ENCODE data around the gene LRIG1.

Gene LRIG1

DNA sequence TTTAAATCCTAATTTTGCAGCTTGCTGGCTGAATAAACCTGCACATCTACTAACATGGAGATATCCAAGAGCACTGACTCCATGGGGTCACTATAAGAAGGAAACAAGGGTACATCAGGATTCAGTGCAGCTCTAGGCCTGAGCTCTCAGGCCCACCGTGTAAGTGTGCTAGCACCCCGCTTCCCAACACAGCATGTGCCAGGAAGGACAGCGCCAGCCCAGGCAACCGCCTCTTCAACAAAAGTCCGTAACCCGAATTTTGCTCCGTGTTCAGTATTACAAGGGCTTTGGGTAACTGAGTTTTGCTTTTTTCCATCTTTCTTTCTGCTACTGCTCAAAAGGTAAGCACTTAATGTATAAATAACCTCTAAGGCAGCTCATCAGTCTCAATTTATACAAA lies 89.8 kb downstream of the LRIG1 start:
- no peak for DNase-seq
- TF ChIP-seq, protein P1, sequence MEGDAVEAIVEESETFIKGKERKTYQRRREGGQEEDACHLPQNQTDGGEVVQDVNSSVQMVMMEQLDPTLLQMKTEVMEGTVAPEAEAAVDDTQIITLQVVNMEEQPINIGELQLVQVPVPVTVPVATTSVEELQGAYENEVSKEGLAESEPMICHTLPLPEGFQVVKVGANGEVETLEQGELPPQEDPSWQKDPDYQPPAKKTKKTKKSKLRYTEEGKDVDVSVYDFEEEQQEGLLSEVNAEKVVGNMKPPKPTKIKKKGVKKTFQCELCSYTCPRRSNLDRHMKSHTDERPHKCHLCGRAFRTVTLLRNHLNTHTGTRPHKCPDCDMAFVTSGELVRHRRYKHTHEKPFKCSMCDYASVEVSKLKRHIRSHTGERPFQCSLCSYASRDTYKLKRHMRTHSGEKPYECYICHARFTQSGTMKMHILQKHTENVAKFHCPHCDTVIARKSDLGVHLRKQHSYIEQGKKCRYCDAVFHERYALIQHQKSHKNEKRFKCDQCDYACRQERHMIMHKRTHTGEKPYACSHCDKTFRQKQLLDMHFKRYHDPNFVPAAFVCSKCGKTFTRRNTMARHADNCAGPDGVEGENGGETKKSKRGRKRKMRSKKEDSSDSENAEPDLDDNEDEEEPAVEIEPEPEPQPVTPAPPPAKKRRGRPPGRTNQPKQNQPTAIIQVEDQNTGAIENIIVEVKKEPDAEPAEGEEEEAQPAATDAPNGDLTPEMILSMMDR (IDR thresholded peaks at IDR 0.05; ENCODE audit: low read depth, low read length, missing control alignments), result no peak
- Histone ChIP-seq H3K27ac (no peak overlapping the region), H3K36me3 (replicated peaks) (peaks cover 11% of the 10 kb centered on the region), H3K27me3 (replicated peaks) (no peaks in the 10 kb centered on the region), H3K4me3 (ENCODE audit: low read depth, low read length) (no peak overlapping the region)
- in situ Hi-C loops (cut with HindIII; ENCODE audit: low pct_ligation_motif_present, low sequenced_read_pairs), result no loop called here

DNA sequence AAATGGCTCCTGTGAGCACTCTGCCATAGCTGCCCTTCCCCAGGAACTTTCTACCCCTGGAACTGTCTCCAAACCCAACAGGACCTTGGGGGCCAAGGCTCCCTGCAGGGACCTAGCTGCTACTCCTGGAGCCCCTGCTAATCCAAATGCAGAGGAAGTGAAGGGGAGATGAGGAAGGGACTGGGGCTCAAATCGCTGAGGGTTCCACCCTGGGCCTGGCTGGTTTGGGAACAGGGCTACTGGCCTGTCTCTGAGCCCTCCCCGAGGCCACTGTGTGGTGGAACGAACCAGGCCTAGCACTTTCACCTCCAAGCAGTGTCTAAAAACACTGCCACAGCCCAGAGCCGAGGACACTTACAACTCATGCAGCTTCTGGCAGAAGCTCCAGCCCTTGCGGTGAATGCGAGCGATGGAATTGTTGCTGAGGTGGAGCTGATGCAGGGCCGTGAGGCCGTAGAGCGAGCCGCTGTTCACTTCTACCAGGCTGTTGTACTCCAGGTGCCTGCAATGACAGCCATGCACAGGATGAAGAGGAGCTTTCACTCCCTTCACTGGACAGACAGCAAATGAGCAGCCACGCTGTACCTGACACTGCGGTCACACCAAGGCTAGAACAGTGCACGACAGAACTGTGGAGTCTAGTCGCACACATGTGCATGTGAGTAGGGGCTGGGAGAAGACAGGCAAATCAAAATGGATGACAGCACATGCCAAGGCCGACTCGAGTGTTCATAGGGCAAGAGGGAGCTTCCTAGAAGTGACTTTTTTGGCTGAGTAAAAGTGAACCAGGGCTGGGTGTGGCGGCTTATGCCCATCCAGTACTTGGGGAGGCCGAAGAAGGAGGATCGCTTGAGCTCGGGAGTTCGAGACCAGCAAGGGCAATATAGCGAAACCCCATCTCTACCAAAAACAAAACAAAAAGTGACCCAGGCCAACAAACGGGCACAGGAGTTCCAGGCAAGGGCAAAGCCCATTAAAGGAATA lies 90.8 kb downstream of the LRIG1 start:
- Histone ChIP-seq H3K4me3 (ENCODE audit: low read depth, low read length) (no peak overlapping the region), H3K36me3 (replicated peaks) (peaks cover 12% of the 10 kb centered on the region), H3K27me3 (replicated peaks) (no peaks in the 10 kb centered on the region), H3K27ac (no peak overlapping the region)
- in situ Hi-C loops (cut with HindIII; ENCODE audit: low pct_ligation_motif_present, low sequenced_read_pairs), result no loop called here
- TF ChIP-seq, protein P1 (IDR thresholded peaks at IDR 0.05; ENCODE audit: low read depth, low read length, missing control alignments), result no peak
- DNase-seq, result no peak

DNA sequence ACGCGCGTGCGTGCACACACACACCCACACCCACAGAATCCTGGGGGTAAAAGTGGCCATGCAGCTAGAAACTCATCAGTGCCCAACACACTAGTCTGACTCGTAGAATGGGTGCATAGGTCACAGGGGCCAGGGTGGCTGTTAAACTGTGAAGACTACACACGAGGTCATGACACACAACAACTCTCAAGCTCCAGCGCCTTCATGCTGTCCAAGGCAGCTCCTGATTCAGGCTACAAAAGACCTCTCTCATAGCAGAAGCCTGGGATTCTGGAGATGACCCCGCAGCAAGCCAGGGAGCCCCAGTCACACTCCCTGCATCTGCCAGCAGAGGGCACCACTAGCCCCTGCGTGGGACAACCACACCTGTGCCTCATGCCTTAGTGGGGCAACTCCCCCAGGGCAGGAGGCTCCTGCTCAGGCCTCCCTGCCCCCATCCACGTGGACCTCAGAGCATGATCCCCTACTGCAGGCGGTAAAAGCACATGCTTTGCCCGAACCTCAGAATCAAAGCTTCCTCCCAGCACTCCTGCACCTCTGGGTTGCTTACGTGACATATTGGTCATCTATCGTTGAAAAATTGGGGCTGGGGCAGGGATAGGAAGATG lies 93.1 kb downstream of the LRIG1 start:
- H3K4me3 ChIP-seq (ENCODE audit: low read depth, low read length), result no peak overlapping the region
- in situ Hi-C loops (cut with HindIII; ENCODE audit: low pct_ligation_motif_present, low sequenced_read_pairs), result no loop called here
- no peaks in the 10 kb centered on the region for H3K27me3 ChIP-seq (replicated peaks)
- no peak overlapping the region for H3K27ac ChIP-seq
- TF ChIP-seq, protein P1 (IDR thresholded peaks at IDR 0.05; ENCODE audit: low read depth, low read length, missing control alignments), result peak; percentile 97
- H3K36me3 ChIP-seq (replicated peaks), result peaks cover 11% of the 10 kb centered on the region
- no peak for DNase-seq

DNA sequence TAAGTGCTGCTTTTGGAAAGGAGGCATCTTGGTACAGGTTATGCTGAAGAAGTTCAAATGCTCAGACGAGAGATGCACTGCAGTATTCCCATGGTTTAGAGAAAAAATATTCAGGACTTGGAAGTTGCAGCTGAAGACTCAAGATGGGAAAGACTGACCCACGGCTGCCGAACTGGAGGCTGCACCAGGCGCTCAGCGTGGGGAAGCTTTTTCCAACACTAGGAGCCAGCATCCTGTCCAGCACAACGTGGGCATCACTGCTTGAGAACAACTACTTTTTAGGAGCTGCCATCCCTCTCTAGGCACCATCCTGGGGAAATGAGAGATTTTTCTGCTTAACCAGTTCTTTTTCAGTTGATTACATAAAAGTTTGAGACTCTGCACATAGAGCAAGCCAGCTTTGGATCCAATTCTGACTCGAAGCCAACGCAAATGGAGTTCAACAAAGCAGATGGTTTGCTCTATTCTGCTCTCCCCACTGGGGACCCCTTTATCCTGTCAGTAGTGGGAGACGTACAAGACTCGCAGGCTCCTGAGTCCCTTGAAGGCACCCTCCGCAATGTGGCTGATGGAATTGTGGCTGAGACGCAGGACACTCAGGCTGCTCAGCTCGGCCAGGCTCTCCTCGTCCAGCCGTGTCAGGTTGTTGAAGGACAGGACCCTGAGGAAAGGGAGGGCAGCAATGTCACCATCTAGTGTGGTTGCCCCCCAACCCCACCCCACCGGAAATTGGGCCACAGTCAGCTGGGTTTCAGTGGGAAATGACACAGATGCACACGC lies 93.8 kb downstream of the LRIG1 start:
- Histone ChIP-seq H3K27me3 (replicated peaks) (no peaks in the 10 kb centered on the region), H3K4me3 (ENCODE audit: low read depth, low read length) (no peak overlapping the region), H3K27ac (no peak overlapping the region), H3K36me3 (replicated peaks) (peaks cover 7% of the 10 kb centered on the region)
- TF ChIP-seq, protein P1 (IDR thresholded peaks at IDR 0.05; ENCODE audit: low read depth, low read length, missing control alignments), result no peak
- no peak for DNase-seq
- in situ Hi-C loops (cut with HindIII; ENCODE audit: low pct_ligation_motif_present, low sequenced_read_pairs), result no loop called here

DNA sequence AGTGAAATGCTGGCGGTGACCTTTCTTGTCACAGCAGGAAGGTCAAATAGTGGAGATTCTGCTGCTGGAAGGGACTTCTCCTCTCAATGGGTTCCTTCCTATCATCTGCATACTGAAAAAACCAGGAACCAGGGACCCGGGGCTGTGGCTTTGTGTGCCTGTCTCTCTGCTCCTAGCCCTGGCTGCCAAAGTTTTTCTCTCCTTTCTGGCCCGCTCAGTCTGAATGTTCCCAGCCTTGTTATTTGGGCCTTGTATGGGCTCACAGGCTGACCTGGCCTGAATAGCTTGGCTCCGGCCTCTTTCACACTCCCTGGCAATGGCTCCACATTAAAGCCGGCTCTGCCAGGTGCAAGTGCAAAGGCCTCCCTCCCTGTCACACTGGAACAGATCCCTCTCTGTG lies 94.7 kb downstream of the LRIG1 start:
- in situ Hi-C loops (cut with HindIII; ENCODE audit: low pct_ligation_motif_present, low sequenced_read_pairs), result no loop called here
- no peak for DNase-seq
- Histone ChIP-seq H3K27me3 (replicated peaks) (no peaks in the 10 kb centered on the region), H3K27ac (peak overlapping the region; percentile 8), H3K36me3 (replicated peaks) (peaks cover 7% of the 10 kb centered on the region), H3K4me3 (ENCODE audit: low read depth, low read length) (no peak overlapping the region)
- TF ChIP-seq, protein P1 (IDR thresholded peaks at IDR 0.05; ENCODE audit: low read depth, low read length, missing control alignments), result no peak
